Testis (tissue), 2 donors: ENCODE measurements around the gene PHF19.

ENCODE experiments used
- POLR2A ChIP-seq: fragments of 450-650 bp; IDR thresholded peaks from one replicate; pipeline ENCODE4 v1.6.1; 2017; ENCODE audit warnings: antibody characterized with exemption, mild to moderate bottlenecking, moderate library complexity
- TF ChIP-seq, protein P1 (sequence below), 3 experiments: fragments of 450-650 bp in 2 of 3; fragments of 200-600 bp in 1 of 3; sonication (generic) in 1 of 3; IDR thresholded peaks; one replicate each; pipeline ENCODE4 v1.5.1; 2016 to 2019; ENCODE audit warnings: antibody characterized with exemption in 3 of 3, mild to moderate bottlenecking in 2 of 3, moderate library complexity in 1 of 3

DNA sequence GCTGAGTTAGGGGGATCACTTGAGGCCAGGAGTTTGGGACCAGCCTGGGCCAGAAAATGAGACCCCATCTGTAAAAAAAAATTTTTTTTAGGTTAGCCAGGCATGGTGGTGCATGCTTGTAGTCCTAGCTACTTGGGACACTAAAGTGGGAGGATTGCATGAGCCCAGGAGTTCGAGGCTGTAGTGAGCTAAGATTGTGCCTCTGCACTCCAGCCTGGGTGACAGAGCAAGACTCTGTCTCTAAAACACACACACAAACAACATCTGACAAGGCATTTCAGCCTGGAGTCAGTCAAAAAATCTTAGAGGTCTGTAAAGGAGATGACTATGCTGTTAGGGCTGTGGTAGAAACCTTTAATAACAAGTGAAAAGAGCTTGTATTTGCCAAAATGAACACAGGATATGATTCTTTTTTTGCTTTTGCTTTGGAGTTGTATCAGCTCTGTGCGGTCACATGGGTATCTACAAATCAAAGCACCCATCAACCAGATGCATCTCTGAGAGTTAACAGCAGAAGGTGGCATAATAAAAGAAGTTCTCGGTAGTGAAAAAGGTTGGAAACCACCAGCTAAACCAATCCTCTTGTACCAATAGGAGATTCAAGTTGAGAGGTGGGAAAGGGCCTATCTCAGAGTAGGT lies 30.6 kb downstream of the PHF19 start:
- TF ChIP-seq, protein P1, sequence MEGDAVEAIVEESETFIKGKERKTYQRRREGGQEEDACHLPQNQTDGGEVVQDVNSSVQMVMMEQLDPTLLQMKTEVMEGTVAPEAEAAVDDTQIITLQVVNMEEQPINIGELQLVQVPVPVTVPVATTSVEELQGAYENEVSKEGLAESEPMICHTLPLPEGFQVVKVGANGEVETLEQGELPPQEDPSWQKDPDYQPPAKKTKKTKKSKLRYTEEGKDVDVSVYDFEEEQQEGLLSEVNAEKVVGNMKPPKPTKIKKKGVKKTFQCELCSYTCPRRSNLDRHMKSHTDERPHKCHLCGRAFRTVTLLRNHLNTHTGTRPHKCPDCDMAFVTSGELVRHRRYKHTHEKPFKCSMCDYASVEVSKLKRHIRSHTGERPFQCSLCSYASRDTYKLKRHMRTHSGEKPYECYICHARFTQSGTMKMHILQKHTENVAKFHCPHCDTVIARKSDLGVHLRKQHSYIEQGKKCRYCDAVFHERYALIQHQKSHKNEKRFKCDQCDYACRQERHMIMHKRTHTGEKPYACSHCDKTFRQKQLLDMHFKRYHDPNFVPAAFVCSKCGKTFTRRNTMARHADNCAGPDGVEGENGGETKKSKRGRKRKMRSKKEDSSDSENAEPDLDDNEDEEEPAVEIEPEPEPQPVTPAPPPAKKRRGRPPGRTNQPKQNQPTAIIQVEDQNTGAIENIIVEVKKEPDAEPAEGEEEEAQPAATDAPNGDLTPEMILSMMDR (IDR thresholded peaks at IDR 0.05) = no peak
- no peak for TF ChIP-seq POLR2A
